MM.1S (cell line): ENCODE measurements around the gene ZNF576.
A peak's percentile ranks its signal among the peaks of the same experiment; 100 is the strongest.

Experiments used
- DNase-seq: peaks from one replicate; pipeline ENCODE4 v3.0.0-alpha.2; 2015
- H2AFZ ChIP-seq: fragments of 300-600 bp; sonication (generic); 2 replicates; pipeline ENCODE4 v1.6.0; 2016; ENCODE audit warnings: antibody characterized with exemption, low read length
- H3F3A ChIP-seq: fragments of 300-600 bp; sonication (generic); 2 replicates; pipeline ENCODE4 v1.6.1; 2016; ENCODE audit warnings: mild to moderate bottlenecking, antibody characterized with exemption, low read length, moderate library complexity, mixed read lengths; ENCODE audit not compliant: insufficient read depth
- H3K27ac ChIP-seq: fragments of 300-600 bp; sonication (generic); 2 replicates; pipeline ENCODE4 v1.5.1; 2016; ENCODE audit warnings: mild to moderate bottlenecking, low read length
- H3K27me3 ChIP-seq: fragments of 300-600 bp; sonication (generic); replicated peaks from 2 replicates; pipeline ENCODE4 v1.6.0; 2016; ENCODE audit warnings: low read length; ENCODE audit not compliant: insufficient read depth
- H3K36me3 ChIP-seq: fragments of 300-600 bp; sonication (generic); replicated peaks from 2 replicates; pipeline ENCODE4 v1.6.1; 2016; ENCODE audit warnings: mild to moderate bottlenecking, low read length, mixed read lengths; ENCODE audit not compliant: insufficient read depth
- H3K4me1 ChIP-seq: fragments of 300-600 bp; sonication (generic); 2 replicates; pipeline ENCODE4 v1.6.1; 2016; ENCODE audit warnings: low read length, mixed read lengths
- H3K4me2 ChIP-seq: fragments of 300-600 bp; sonication (generic); 2 replicates; pipeline ENCODE4 v1.6.0; 2016; ENCODE audit warnings: low read depth, low read length
- H3K4me3 ChIP-seq: fragments of 300-600 bp; sonication (generic); 2 replicates; pipeline ENCODE4 v1.5.1; 2016; ENCODE audit warnings: low read length, mixed read lengths
- H3K79me2 ChIP-seq: fragments of 300-600 bp; sonication (generic); 2 replicates; pipeline ENCODE4 v1.6.1; 2016; ENCODE audit warnings: mixed run types, low read length, mixed read lengths
- H3K9ac ChIP-seq: fragments of 300-600 bp; sonication (generic); 2 replicates; pipeline ENCODE4 v1.6.1; 2016; ENCODE audit warnings: low read length, mixed read lengths
- H3K9me2 ChIP-seq: fragments of 300-600 bp; sonication (generic); replicated peaks from 2 replicates; pipeline ENCODE4 v1.6.1; 2016; ENCODE audit warnings: mild to moderate bottlenecking, low read length, mixed read lengths; ENCODE audit not compliant: insufficient read depth
- H3K9me3 ChIP-seq: fragments of 300-600 bp; sonication (generic); replicated peaks from 2 replicates; pipeline ENCODE4 v1.6.1; 2016; ENCODE audit warnings: mild to moderate bottlenecking, low read length, mixed read lengths; ENCODE audit not compliant: insufficient read depth
- H4K20me1 ChIP-seq: fragments of 300-600 bp; sonication (generic); 2 replicates; pipeline ENCODE4 v1.6.1; 2016; ENCODE audit warnings: mild to moderate bottlenecking, low read length, moderate library complexity, mixed read lengths; ENCODE audit not compliant: insufficient read depth
- EZH2 ChIP-seq: fragments of 300-600 bp; sonication (generic); optimal IDR thresholded peaks from 2 replicates; pipeline ENCODE3; 2017; ENCODE audit warnings: low read depth, mild to moderate bottlenecking, antibody characterized with exemption, low read length, mixed read lengths
- EZH2phosphoT487 ChIP-seq: fragments of 300-600 bp; sonication (generic); IDR thresholded peaks from 2 replicates; pipeline ENCODE4 v1.6.1; 2018; ENCODE audit warnings: antibody characterized with exemption, low read length
- TF ChIP-seq, protein P1 (sequence below): fragments of 300-600 bp; sonication (generic); IDR thresholded peaks from 2 replicates; pipeline ENCODE4 v1.5.1; 2016; ENCODE audit warnings: antibody characterized with exemption, low read length, mixed read lengths

Gene ZNF576

DNA sequence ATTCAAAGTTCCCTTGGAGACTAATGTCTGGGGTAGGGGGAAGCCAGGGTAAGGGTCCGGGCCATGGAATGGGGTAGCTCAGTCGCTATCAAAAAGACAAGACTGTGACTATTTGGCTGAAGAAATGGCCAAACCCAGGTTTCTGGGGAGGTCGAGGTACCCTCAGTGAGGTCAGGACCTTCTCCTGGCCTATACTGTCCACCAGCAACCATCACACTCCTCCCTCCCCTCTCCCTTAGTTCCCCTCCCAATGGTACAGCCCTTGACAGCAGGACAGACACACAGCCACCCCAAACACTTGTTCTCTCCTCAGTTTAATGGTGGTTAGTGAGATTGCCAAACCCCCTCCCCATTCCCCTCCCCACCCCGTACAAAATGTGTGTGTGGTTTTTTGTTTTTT, 25.7 kb downstream of the ZNF576 start:
- Histone ChIP-seq H4K20me1 (no peaks in the 10 kb centered on the region), H3F3A (peaks cover 16% of the 10 kb centered on the region; the same call in 1 of the 2 replicates), H3K9me3 (no peaks in the 10 kb centered on the region), H3K36me3 (no peaks in the 10 kb centered on the region), H3K4me2 (no peak overlapping the region), H3K9me2 (no peaks in the 10 kb centered on the region), H2AFZ (no peak overlapping the region), H3K4me3 (no peak overlapping the region), H3K4me1 (peaks cover 7% of the 10 kb centered on the region; the same call in 1 of the 2 replicates), H3K27ac (no peak overlapping the region), H3K27me3 (peaks cover 6% of the 10 kb centered on the region; the same call in 1 of the 2 replicates), H3K9ac (no peak overlapping the region), H3K79me2 (peaks cover 17% of the 10 kb centered on the region)
- TF ChIP-seq EZH2phosphoT487 (no peak), EZH2 (no peak)
- DNase-seq: no peak

DNA sequence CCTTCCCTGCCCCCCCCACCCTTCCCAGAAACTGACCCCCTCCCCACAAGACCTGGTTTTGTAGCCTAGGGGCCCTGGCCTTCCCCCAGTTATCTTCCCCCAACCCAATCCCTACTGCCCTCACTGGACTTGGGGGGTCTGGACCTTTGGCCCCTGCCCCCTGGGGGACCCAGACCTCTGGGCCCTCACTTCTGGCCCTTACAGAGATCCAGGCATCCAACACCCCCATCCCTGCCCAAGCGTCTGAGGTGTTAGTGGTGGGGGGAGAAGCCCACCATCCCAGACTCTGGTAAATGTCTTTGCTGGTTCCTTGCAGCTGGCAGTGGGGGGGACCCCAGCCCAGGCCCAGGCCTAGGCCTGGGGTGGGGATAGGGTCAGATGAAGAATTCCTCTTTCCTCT, 26.6 kb downstream of the ZNF576 start:
- no peak overlapping the region for H3K27ac ChIP-seq

GRCh38 chr19:43623889-43624670, 27.7 kb downstream of the ZNF576 start:
- H3K27me3 ChIP-seq: peaks cover 14% of the 10 kb centered on the region
- H2AFZ ChIP-seq: no peak overlapping the region
- H3K4me1 ChIP-seq: peaks cover 7% of the 10 kb centered on the region; the same call in 1 of the 2 replicates
- no peaks in the 10 kb centered on the region for H3K9me3 ChIP-seq
- H3K79me2 ChIP-seq: peaks cover under 1% of the 10 kb centered on the region
- H3K4me2 ChIP-seq: peak overlapping the region; percentile 11; the same call in 1 of the 2 replicates
- no peaks in the 10 kb centered on the region for H3K9me2 ChIP-seq
- H3K9ac ChIP-seq: no peak overlapping the region
- H3F3A ChIP-seq: peaks cover 13% of the 10 kb centered on the region; the same call in 1 of the 2 replicates
- TF ChIP-seq, protein P1, sequence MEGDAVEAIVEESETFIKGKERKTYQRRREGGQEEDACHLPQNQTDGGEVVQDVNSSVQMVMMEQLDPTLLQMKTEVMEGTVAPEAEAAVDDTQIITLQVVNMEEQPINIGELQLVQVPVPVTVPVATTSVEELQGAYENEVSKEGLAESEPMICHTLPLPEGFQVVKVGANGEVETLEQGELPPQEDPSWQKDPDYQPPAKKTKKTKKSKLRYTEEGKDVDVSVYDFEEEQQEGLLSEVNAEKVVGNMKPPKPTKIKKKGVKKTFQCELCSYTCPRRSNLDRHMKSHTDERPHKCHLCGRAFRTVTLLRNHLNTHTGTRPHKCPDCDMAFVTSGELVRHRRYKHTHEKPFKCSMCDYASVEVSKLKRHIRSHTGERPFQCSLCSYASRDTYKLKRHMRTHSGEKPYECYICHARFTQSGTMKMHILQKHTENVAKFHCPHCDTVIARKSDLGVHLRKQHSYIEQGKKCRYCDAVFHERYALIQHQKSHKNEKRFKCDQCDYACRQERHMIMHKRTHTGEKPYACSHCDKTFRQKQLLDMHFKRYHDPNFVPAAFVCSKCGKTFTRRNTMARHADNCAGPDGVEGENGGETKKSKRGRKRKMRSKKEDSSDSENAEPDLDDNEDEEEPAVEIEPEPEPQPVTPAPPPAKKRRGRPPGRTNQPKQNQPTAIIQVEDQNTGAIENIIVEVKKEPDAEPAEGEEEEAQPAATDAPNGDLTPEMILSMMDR: no peak
- TF ChIP-seq EZH2: no peak
- no peaks in the 10 kb centered on the region for H4K20me1 ChIP-seq
- no peak overlapping the region for H3K27ac ChIP-seq
- DNase-seq: no peak
- no peaks in the 10 kb centered on the region for H3K36me3 ChIP-seq
- H3K4me3 ChIP-seq: no peak overlapping the region

More for the DNA sequence above, 26.6 kb downstream of the ZNF576 start:
- no peak overlapping the region for H3K4me3 ChIP-seq
- peaks cover 14% of the 10 kb centered on the region for H3K27me3 ChIP-seq
- H3K4me1 ChIP-seq: peaks cover 7% of the 10 kb centered on the region; the same call in 1 of the 2 replicates
- TF ChIP-seq EZH2phosphoT487: no peak
- TF ChIP-seq EZH2: no peak
- TF ChIP-seq, protein P1: no peak
- peaks cover 11% of the 10 kb centered on the region for H3K79me2 ChIP-seq
- no peak overlapping the region for H3K9ac ChIP-seq
- no peak overlapping the region for H2AFZ ChIP-seq
- no peaks in the 10 kb centered on the region for H3K9me2 ChIP-seq
- peaks cover 16% of the 10 kb centered on the region; the same call in 1 of the 2 replicates for H3F3A ChIP-seq
- no peak for DNase-seq
- no peaks in the 10 kb centered on the region for H3K36me3 ChIP-seq
- no peaks in the 10 kb centered on the region for H4K20me1 ChIP-seq
- no peak overlapping the region for H3K4me2 ChIP-seq
- H3K9me3 ChIP-seq: no peaks in the 10 kb centered on the region

DNA sequence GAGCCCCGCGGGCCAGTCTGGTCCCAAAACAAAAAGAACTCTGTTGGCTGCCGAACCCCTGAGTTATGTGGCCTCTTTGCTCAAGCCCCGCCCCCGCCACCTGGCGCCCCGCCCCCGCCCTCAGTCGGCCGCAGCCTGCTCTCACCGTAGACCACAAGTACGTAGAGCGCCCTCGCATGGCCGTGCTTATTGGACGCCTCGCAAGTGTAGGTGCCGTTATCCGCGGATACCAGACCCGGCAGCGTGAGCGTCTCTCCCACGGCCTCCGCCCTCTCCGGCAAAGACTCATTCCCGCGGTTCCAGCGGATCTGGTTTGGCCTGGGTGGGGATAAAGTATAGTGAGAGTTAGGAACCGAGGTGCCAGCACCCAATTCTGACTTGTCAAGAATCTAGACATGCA, 28.5 kb downstream of the ZNF576 start:
- H3K9ac ChIP-seq: no peak overlapping the region
- H3K36me3 ChIP-seq: no peaks in the 10 kb centered on the region
- H3K9me3 ChIP-seq: no peaks in the 10 kb centered on the region
- H3F3A ChIP-seq: peaks cover 5% of the 10 kb centered on the region; the same call in 1 of the 2 replicates
- no peak overlapping the region for H3K27ac ChIP-seq
- no peaks in the 10 kb centered on the region for H4K20me1 ChIP-seq
- no peak overlapping the region for H2AFZ ChIP-seq
- H3K4me3 ChIP-seq: 0 out of 2 replicates have a peak overlapping the region, but pooled peaks have one; percentile 21
- peak overlapping the region; percentile 41; the same call in 1 of the 2 replicates for H3K4me2 ChIP-seq
- H3K9me2 ChIP-seq: no peaks in the 10 kb centered on the region
- peak; percentile 78 for DNase-seq
- peaks cover 14% of the 10 kb centered on the region for H3K27me3 ChIP-seq
- peaks cover 6% of the 10 kb centered on the region; the same call in 1 of the 2 replicates for H3K4me1 ChIP-seq
- no peak for TF ChIP-seq EZH2phosphoT487
- TF ChIP-seq, protein P1: peak; percentile 38
- no peaks in the 10 kb centered on the region for H3K79me2 ChIP-seq
